HCT116 (cell line): Measurements from ENCODE around the gene CCDC81.

Experiments
- EZH2phosphoT487 ChIP-seq: fragments of 200-600 bp; IDR thresholded peaks from 2 replicates; pipeline ENCODE4 v1.6.1; 2018; ENCODE audit warnings: antibody characterized with exemption, borderline replicate concordance
- POLR2A ChIP-seq: IDR thresholded peaks from 2 replicates; pipeline ENCODE4 v1.7.0; 2011; ENCODE audit warnings: borderline replicate concordance; ENCODE audit not compliant: insufficient read depth, insufficient read length; ENCODE audit errors: extremely low read depth

DNA sequence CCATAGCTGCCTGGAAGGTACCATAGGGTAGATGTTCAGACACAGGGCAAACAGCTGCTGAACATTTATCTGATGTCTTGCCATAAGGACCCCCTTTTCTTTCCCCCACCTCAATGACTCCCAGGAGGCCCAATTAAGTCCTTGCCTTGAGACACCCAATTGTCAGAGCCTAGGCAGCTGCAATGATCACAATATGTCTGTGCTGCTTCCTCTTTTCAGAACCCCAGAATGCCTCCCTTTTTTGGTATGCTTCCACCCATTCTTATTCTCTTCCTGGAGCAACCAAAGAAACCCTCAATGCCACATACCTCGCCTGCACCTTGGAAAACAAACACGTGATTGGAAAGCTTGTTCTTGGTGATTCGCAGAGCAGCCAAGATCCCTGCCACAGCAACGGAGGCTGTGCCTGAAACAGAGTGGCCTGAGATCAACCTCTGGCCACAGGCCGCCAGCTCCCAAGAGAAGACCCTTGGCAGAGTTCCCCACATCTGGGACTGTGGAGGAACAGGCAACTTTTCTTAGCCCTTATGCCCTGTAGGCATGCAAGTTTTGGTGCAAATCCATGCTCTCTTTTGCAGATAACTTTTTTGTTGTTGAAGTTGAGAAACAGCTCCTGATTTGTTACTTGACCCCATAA is 75.4 kb downstream of the CCDC81 start:
- TF ChIP-seq POLR2A (no peak), EZH2phosphoT487 (no peak)
